HEK293 (cell line): Measurements from ENCODE around the gene TACR2.

Experiments used
- CTCF ChIA-PET: fragments of 350-600 bp; formaldehyde crosslinking; extraction: SDS; loops from one replicate; lab custom pipeline; 2021; ENCODE audit warnings: antibody characterized with exemption; lab: Yijun Ruan, JAX
- POLR2A ChIA-PET: fragments of 300-600 bp; formaldehyde crosslinking; extraction: SDS; loops from one replicate; lab custom pipeline; 2020; ENCODE audit warnings: antibody characterized with exemption, inconsistent platforms; lab: Yijun Ruan, JAX
- H3K27ac ChIP-seq: fragments of 200-500 bp; sonication (Bioruptor generic); 2 replicates; pipeline ENCODE4 v1.5.1; 2014; ENCODE audit warnings: low read depth, low read length, control low read depth, inconsistent platforms; ENCODE audit errors: extremely low read depth
- H3K36me3 ChIP-seq, 2 experiments: fragments of 200-500 bp in 1 of 2; sonication (Bioruptor generic) in 1 of 2; 1 replicate in 1 of 2; 2 replicates in 1 of 2; pipeline ENCODE4 v1.5.1; 2014 to 2017; ENCODE audit warnings: inconsistent platforms in 2 of 2, low read length in 2 of 2; ENCODE audit not compliant: control insufficient read depth in 2 of 2, insufficient read depth in 1 of 2
- H3K4me1 ChIP-seq: fragments of 200-500 bp; sonication (Bioruptor generic); 2 replicates; pipeline ENCODE4 v1.5.1; 2014; ENCODE audit warnings: mild to moderate bottlenecking, low read length, inconsistent platforms; ENCODE audit not compliant: control insufficient read depth, insufficient read depth
- H3K4me3 ChIP-seq: 2 replicates; pipeline ENCODE4 v1.5.1; 2011; ENCODE audit warnings: low read depth, mild to moderate bottlenecking, control low read depth, low read length, moderate library complexity
- H3K9me3 ChIP-seq: fragments of 200-500 bp; sonication (Bioruptor generic); 2 replicates; pipeline ENCODE4 v1.5.1; 2014; ENCODE audit warnings: low read depth, low read length, inconsistent platforms; ENCODE audit not compliant: control insufficient read depth, insufficient read depth
- EGR2 ChIP-seq: fragments of 450-650 bp; formaldehyde crosslinking; IDR thresholded peaks from 2 replicates; pipeline ENCODE4 v1.5.1; 2016; ENCODE audit warnings: low read depth, missing biosample characterization, missing genetic modification characterization
- GLI4 ChIP-seq: fragments of 450-650 bp; formaldehyde crosslinking; IDR thresholded peaks from 2 replicates; pipeline ENCODE4 v1.5.1; 2016; ENCODE audit warnings: missing biosample characterization, missing genetic modification characterization
- GLIS1 ChIP-seq: fragments of 450-650 bp; formaldehyde crosslinking; IDR thresholded peaks from 2 replicates; pipeline ENCODE4 v1.5.1; 2016; ENCODE audit warnings: missing biosample characterization, missing genetic modification characterization
- OSR2 ChIP-seq: fragments of 450-650 bp; formaldehyde crosslinking; IDR thresholded peaks from 2 replicates; pipeline ENCODE4 v1.5.1; 2016; ENCODE audit warnings: missing biosample characterization, missing genetic modification characterization
- OVOL3 ChIP-seq: fragments of 450-650 bp; formaldehyde crosslinking; IDR thresholded peaks from 2 replicates; pipeline ENCODE4 v1.5.1; 2016; ENCODE audit warnings: missing biosample characterization, missing genetic modification characterization
- PBX3 ChIP-seq: sonication (generic); formaldehyde crosslinking; IDR thresholded peaks from 2 replicates; pipeline ENCODE4 v1.8.1; 2022; ENCODE audit warnings: mild to moderate bottlenecking, moderate library complexity, missing genetic modification reagents
- ZBTB8A ChIP-seq: fragments of 450-650 bp; formaldehyde crosslinking; IDR thresholded peaks from 2 replicates; pipeline ENCODE4 v1.5.1; 2016; ENCODE audit warnings: missing biosample characterization, missing genetic modification characterization
- ZIC2 ChIP-seq: fragments of 450-650 bp; formaldehyde crosslinking; IDR thresholded peaks from 2 replicates; pipeline ENCODE4 v1.5.1; 2016; ENCODE audit warnings: missing biosample characterization, missing genetic modification characterization
- ZNF121 ChIP-seq: fragments of 450-650 bp; formaldehyde crosslinking; IDR thresholded peaks from 2 replicates; pipeline ENCODE4 v1.5.1; 2016; ENCODE audit warnings: missing biosample characterization, missing genetic modification characterization
- ZNF174 ChIP-seq: fragments of 450-650 bp; formaldehyde crosslinking; IDR thresholded peaks from 2 replicates; pipeline ENCODE4 v1.5.0; 2017; ENCODE audit warnings: missing biosample characterization, mild to moderate bottlenecking, missing genetic modification characterization
- ZNF248 ChIP-seq: fragments of 450-650 bp; formaldehyde crosslinking; IDR thresholded peaks from 2 replicates; pipeline ENCODE4 v1.5.1; 2017; ENCODE audit warnings: missing biosample characterization, missing genetic modification characterization
- ZNF280C ChIP-seq: fragments of 450-650 bp; formaldehyde crosslinking; IDR thresholded peaks from 2 replicates; pipeline ENCODE4 v1.5.1; 2016; ENCODE audit warnings: missing biosample characterization, missing genetic modification characterization
- ZNF350 ChIP-seq: fragments of 450-650 bp; formaldehyde crosslinking; IDR thresholded peaks from 2 replicates; pipeline ENCODE4 v1.5.0; 2017; ENCODE audit warnings: missing biosample characterization, mild to moderate bottlenecking, missing genetic modification characterization
- ZNF521 ChIP-seq: fragments of 450-650 bp; formaldehyde crosslinking; IDR thresholded peaks from 2 replicates; pipeline ENCODE4 v1.5.1; 2017; ENCODE audit warnings: missing biosample characterization, mild to moderate bottlenecking, missing genetic modification characterization
- ZNF571 ChIP-seq: fragments of 450-650 bp; formaldehyde crosslinking; IDR thresholded peaks from 2 replicates; pipeline ENCODE4 v1.5.0; 2017; ENCODE audit warnings: missing biosample characterization, missing genetic modification characterization
- ZNF621 ChIP-seq: fragments of 450-650 bp; formaldehyde crosslinking; IDR thresholded peaks from 2 replicates; pipeline ENCODE4 v1.5.1; 2017; ENCODE audit warnings: missing biosample characterization, missing genetic modification characterization
- ZNF747 ChIP-seq: fragments of 450-650 bp; formaldehyde crosslinking; IDR thresholded peaks from 2 replicates; pipeline ENCODE4 v1.5.1; 2016; ENCODE audit warnings: missing biosample characterization, missing genetic modification characterization
- ZSCAN16 ChIP-seq: fragments of 450-650 bp; formaldehyde crosslinking; IDR thresholded peaks from 2 replicates; pipeline ENCODE4 v1.5.1; 2016; ENCODE audit warnings: missing biosample characterization, missing genetic modification characterization
- ZSCAN4 ChIP-seq: fragments of 450-650 bp; formaldehyde crosslinking; IDR thresholded peaks from 2 replicates; pipeline ENCODE4 v1.5.1; 2017; ENCODE audit warnings: missing biosample characterization, missing genetic modification characterization

TACR2 gene

GRCh38 chr10:69372126-69372980 lies 44.4 kb downstream of the TACR2 start:
- CTCF ChIA-PET: interaction anchor here (0.6 to 0.8 kb wide), 2 partner anchors 136 to 774 kb away, joined by 3 read pairs; partner anchors contain the start of gene TYSND1
- Histone ChIP-seq H3K4me1 (no peaks in the 10 kb centered on the region), H3K27ac (no peak overlapping the region), H3K4me3 (no peak overlapping the region), H3K9me3 (no peaks in the 10 kb centered on the region), H3K36me3 (peaks cover 11 to 90% of the 10 kb centered on the region in 2 experiments)
- POLR2A ChIA-PET: no interaction called here
- TF ChIP-seq ZNF280C (tag by site-specific recombination) (no peak), GLIS1 (tag by site-specific recombination) (no peak), ZNF350 (tag by site-specific recombination) (no peak), PBX3 (no peak), OSR2 (tag by site-specific recombination) (no peak), ZSCAN4 (no peak), ZNF521 (no peak), ZBTB8A (tag by site-specific recombination) (no peak), ZNF121 (no peak), OVOL3 (tag by site-specific recombination) (no peak), GLI4 (tag by site-specific recombination) (no peak), ZNF174 (tag by site-specific recombination) (no peak), ZNF571 (tag by site-specific recombination) (no peak), ZNF248 (tag by site-specific recombination) (no peak)
- TF ChIP-seq, all 188 proteins: peak for 0

GRCh38 chr10:69367469-69367868 lies 49.2 kb downstream of the TACR2 start:
- POLR2A ChIA-PET: no interaction called here
- H3K4me1 ChIP-seq: no peaks in the 10 kb centered on the region
- TF ChIP-seq EGR2 (no peak), ZNF747 (tag by site-specific recombination) (no peak), ZSCAN16 (tag by site-specific recombination) (no peak), ZNF621 (tag by site-specific recombination) (no peak), ZIC2 (tag by site-specific recombination) (peak; percentile 10; the same call in 1 of the 2 replicates)
- CTCF ChIA-PET: no interaction called here
- H3K9me3 ChIP-seq: no peaks in the 10 kb centered on the region
- H3K36me3 ChIP-seq: peaks cover 11 to 85% of the 10 kb centered on the region in 2 experiments
- H3K4me3 ChIP-seq: no peak overlapping the region
- H3K27ac ChIP-seq: no peak overlapping the region
